GM12878 (cell line): ENCODE data around the gene IDH3B. TPM values are rescaled to one million over a fixed set of nuclear protein-coding genes. Genes with fewer than 3 reads are reported as not detected.

Source experiments
- ATAC-seq: fragments of 200-7000 bp; cut with Tn5 transposase; 3 replicates; pipeline ENCODE4 v1.9.1; 2020; ENCODE audit warnings: mild to moderate bottlenecking, moderate library complexity
- BruUV-seq: library from RNA; stranded (reverse); fragments of 400-500 nt; replicated peaks from 2 replicates; lab custom pipeline; 2021; lab: Mats Ljungman, UMichigan
- CTCF ChIA-PET: fragments of 300-600 bp; sonication (Branson Sonifier 250); formaldehyde crosslinking; extraction: SDS; loops from one replicate; lab custom pipeline; 2021; ENCODE audit warnings: inconsistent platforms; lab: Yijun Ruan, JAX
- POLR2A ChIA-PET: fragments of 350-600 bp; formaldehyde crosslinking; extraction: SDS; loops from one replicate; lab custom pipeline; 2021; ENCODE audit warnings: inconsistent platforms; lab: Charles Lee
- RAD21 ChIA-PET: fragments of 300-600 bp; sonication (Branson Sonifier 250); formaldehyde crosslinking; loops from one replicate; lab custom pipeline; 2023; ENCODE audit warnings: antibody characterized with exemption; ENCODE audit not compliant: unreplicated experiment; lab: Charles Lee
- SMC1A ChIA-PET: fragments of 300-600 bp; sonication (Branson Sonifier 250); formaldehyde crosslinking; loops from one replicate; lab custom pipeline; 2023; ENCODE audit not compliant: unreplicated experiment, uncharacterized antibody; lab: Charles Lee
- DNase-seq: peaks from one replicate; pipeline ENCODE4 v3.0.0-alpha.2; 2011; ENCODE audit warnings: low read depth, low spot score
- FAIRE-seq: peaks from 3 replicates; lab custom pipeline; 2011; peaks lifted over from hg19 to GRCh38; lab: Jason Lieb, UNC
- H2AFZ ChIP-seq: 2 replicates; pipeline ENCODE4 v1.6.0; 2011; ENCODE audit warnings: low read depth, low read length, control low read depth; ENCODE audit not compliant: control insufficient read depth
- H3K27ac ChIP-seq: 2 replicates; pipeline ENCODE4 v1.5.1; 2011; ENCODE audit warnings: control low read depth; ENCODE audit not compliant: control insufficient read depth, insufficient read depth
- H3K27me3 ChIP-seq, 2 experiments: replicated peaks in 1 of 2; 2 replicates each; pipeline versions ENCODE4 v1.6.0 to v1.6.1; 2011; ENCODE audit warnings: low read length in 1 of 2; ENCODE audit not compliant: control insufficient read depth in 2 of 2, insufficient read depth in 2 of 2
- H3K36me3 ChIP-seq, 2 experiments: 2 replicates each; pipeline ENCODE4 v1.5.1; 2011; ENCODE audit warnings: low read length in 1 of 2; ENCODE audit not compliant: control insufficient read depth in 2 of 2, insufficient read depth in 2 of 2
- H3K4me1 ChIP-seq: 2 replicates; pipeline ENCODE4 v1.6.1; 2011; ENCODE audit warnings: mild to moderate bottlenecking, low read length, moderate library complexity, mixed read lengths; ENCODE audit not compliant: control insufficient read depth, insufficient read depth
- H3K4me2 ChIP-seq: 2 replicates; pipeline ENCODE4 v1.6.0; 2011; ENCODE audit warnings: control low read depth; ENCODE audit not compliant: control insufficient read depth, insufficient read depth
- H3K4me3 ChIP-seq: fragments of 200-600 bp; sonication (generic); 2 replicates; pipeline ENCODE4 v1.5.1; 2016
- H3K79me2 ChIP-seq: 2 replicates; pipeline ENCODE4 v1.6.0; 2011; ENCODE audit warnings: low read length; ENCODE audit not compliant: control insufficient read depth, insufficient read depth
- H3K9ac ChIP-seq: 2 replicates; pipeline ENCODE4 v1.8.0; 2011; ENCODE audit warnings: low read length, control low read depth, mixed read lengths; ENCODE audit not compliant: control insufficient read depth, insufficient read depth
- H3K9me3 ChIP-seq: replicated peaks from 3 replicates; pipeline ENCODE4 v1.5.1; 2011; ENCODE audit warnings: mild to moderate bottlenecking, low read length; ENCODE audit not compliant: control insufficient read depth, insufficient read depth
- H4K20me1 ChIP-seq: 2 replicates; pipeline ENCODE4 v1.6.0; 2011; ENCODE audit not compliant: control insufficient read depth, insufficient read depth
- ASH2L ChIP-seq: fragments of 300-600, 200-600 bp; sonication (generic); IDR thresholded peaks from 2 replicates; pipeline ENCODE4 v1.6.1; 2017; ENCODE audit warnings: low read depth, mild to moderate bottlenecking, borderline replicate concordance
- ETV6 ChIP-seq, 2 experiments: fragments of 450-650 bp in 1 of 2; IDR thresholded peaks in 1 of 2; conservative IDR thresholded peaks in 1 of 2; 2 replicates each; pipeline ENCODE4 v1.6.1; 2014; ENCODE audit warnings: antibody characterized with exemption in 1 of 2, borderline replicate concordance in 1 of 2, low read depth in 1 of 2, mild to moderate bottlenecking in 1 of 2, moderate library complexity in 1 of 2
- KLF5 ChIP-seq: fragments of 450-650 bp; IDR thresholded peaks from 2 replicates; pipeline ENCODE4 v1.6.1; 2014; ENCODE audit warnings: mild to moderate bottlenecking; ENCODE audit not compliant: partially characterized antibody
- NBN ChIP-seq: fragments of 450-650 bp; IDR thresholded peaks from 2 replicates; pipeline ENCODE4 v1.6.1; 2016
- RELB ChIP-seq: fragments of 450-650 bp; IDR thresholded peaks from 2 replicates; pipeline ENCODE4 v1.6.1; 2017; ENCODE audit warnings: low read depth, mild to moderate bottlenecking, moderate library complexity
- REST ChIP-seq: IDR thresholded peaks from 2 replicates; pipeline ENCODE4 v1.6.1; 2012; ENCODE audit warnings: mild to moderate bottlenecking, low read depth, low read length
- SPI1 ChIP-seq: IDR thresholded peaks from 2 replicates; pipeline ENCODE4 v1.6.1; 2011; ENCODE audit warnings: low read depth, mild to moderate bottlenecking, low read length, moderate library complexity, borderline replicate concordance; ENCODE audit not compliant: insufficient read depth
- WGBS: methylation state at CpG from one replicate; pipeline ENCODE4 v1.1.6; 2016; ENCODE audit warnings: low lambda C conversion rate; ENCODE audit not compliant: insufficient replicate concordance, insufficient coverage; ENCODE audit errors: missing lambda C conversion rate; 5-methylcytosine and 5-hydroxymethylcytosine counted together
- in situ Hi-C: fragments of 300-500 bp; cut with MboI; formaldehyde crosslinking; loops from 9 replicates; pipeline ENCODE4 v1.14.3; 2018; ENCODE audit warnings: mixed read lengths
- intact Hi-C: fragments of 100-400 bp; cut with micrococcal nuclease; formaldehyde crosslinking; loops from one replicate; pipeline ENCODE4 v1.14.2; 2022; ENCODE audit not compliant: unreplicated experiment
- polyA plus RNA-seq, 11 experiments: library from polyadenylated mRNA; depleted of rRNA in 4 of 11; unstranded in 6 of 11; stranded (reverse) in 5 of 11; fragments of >200 nt; fragmentation: Nextera tagmentation in 4 of 11; fragmentation: Illumina TruSeq in 1 of 11; extraction: Ambion mirVana in 4 of 11; extraction: Trizol in 1 of 11; gene quantifications; 1 replicate in 1 of 11; 2 replicates in 10 of 11; pipeline versions ENCODE4 v1.2.1 to v1.2.3, GENCODE V29; 2011 to 2016; ENCODE audit warnings: inconsistent platforms in 2 of 11, missing spikeins in 2 of 11, low read depth in 1 of 11
- total RNA-seq, 4 experiments: library from RNA; depleted of rRNA in 3 of 4; stranded (reverse); fragments of >200 nt in 3 of 4; fragmentation: Illumina TruSeq in 1 of 4; extraction: Trizol in 1 of 4; gene quantifications; 2 replicates each; pipeline versions ENCODE4 v1.2.1 to v1.2.3, GENCODE V29; 2013 to 2021

The IDH3B gene
- total and polyA plus RNA-seq, 10 of the 15 experiments (the other 5 are each of a cell fraction or from before 2014, with no cell fraction given), result 65.3 to 177 (median 121) TPM

DNA sequence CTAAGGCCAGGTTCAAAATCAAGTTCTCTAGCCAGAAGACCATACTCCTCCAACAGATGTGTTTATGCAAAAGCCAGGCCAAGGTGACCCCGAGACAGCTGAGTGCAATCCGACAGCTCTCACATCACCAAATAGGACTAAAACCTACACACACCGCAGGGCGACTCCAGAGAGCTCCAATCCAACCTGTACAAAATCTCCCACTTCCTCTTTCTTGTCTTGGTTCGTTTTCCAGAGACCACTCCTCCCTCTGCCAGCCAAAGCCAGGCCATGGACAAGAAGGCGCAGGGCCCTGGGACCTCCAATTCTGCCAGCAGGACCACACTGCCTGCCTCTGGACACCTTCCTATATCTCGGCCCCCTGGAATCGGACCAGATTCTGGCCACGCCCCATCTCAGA is 23.1 kb downstream of the IDH3B start:
- no peak for ATAC-seq
- FAIRE-seq, result no peak
- Histone ChIP-seq H3K9ac (no peak overlapping the region), H3K79me2 (no peaks in the 10 kb centered on the region), H3K36me3 (no peaks in the 10 kb centered on the region), H2AFZ (no peak overlapping the region), H3K4me3 (no peak overlapping the region), H3K4me2 (no peak overlapping the region), H3K9me3 (no peaks in the 10 kb centered on the region), H4K20me1 (no peaks in the 10 kb centered on the region), H3K4me1 (no peaks in the 10 kb centered on the region), H3K27ac (no peak overlapping the region), H3K27me3 (no peaks in the 10 kb centered on the region)
- intact Hi-C loops (no loop called here), in situ Hi-C loops (no loop called here)
- ChIA-PET CTCF (interaction anchor here (1.5 kb wide), 1 partner anchor 119 kb away, joined by 4 read pairs; no protein-coding TSS in a partner anchor), RAD21 (interaction anchor here (0.6 kb wide), 1 partner anchor 676 kb away, joined by 3 read pairs; no protein-coding TSS in a partner anchor), SMC1A (no interaction called here), POLR2A (no interaction called here)
- WGBS, result 69% methylated on average over 9 of the region's 9 CpGs
- no TSS peak for BruUV-seq
- DNase-seq, result no peak
- TF ChIP-seq SPI1 (peak; percentile 68; the same call in 1 of the 2 replicates), ETV6 (conservative IDR thresholded peaks at IDR 0.05 in 1 of 2, IDR thresholded peaks at IDR 0.05 in 1 of 2; ENCODE audit: borderline replicate concordance in 1 of 2, low read depth in 1 of 2) (no peak)

GRCh38 chr20:2640260-2640659 is 23.8 kb downstream of the IDH3B start:
- FAIRE-seq (no peak), DNase-seq (no peak), ATAC-seq (no peak)
- TF ChIP-seq KLF5 (no peak), ASH2L (no peak), RELB (no peak), NBN (no peak), REST (no peak)
- Histone ChIP-seq H3K4me1 (no peaks in the 10 kb centered on the region), H3K27ac (no peak overlapping the region), H3K4me2 (no peak overlapping the region), H4K20me1 (no peaks in the 10 kb centered on the region), H3K27me3 (0 out of 4 replicates have a peak, but pooled peaks cover 0 to 1% of the 10 kb centered on the region in 2 experiments), H3K9ac (no peak overlapping the region), H3K4me3 (no peak overlapping the region), H3K9me3 (no peaks in the 10 kb centered on the region), H2AFZ (no peak overlapping the region), H3K36me3 (no peaks in the 10 kb centered on the region), H3K79me2 (no peaks in the 10 kb centered on the region)
- in situ Hi-C loops (no loop called here), intact Hi-C loops (no loop called here)
- ChIA-PET POLR2A (no interaction called here), RAD21 (interaction anchor here (0.6 kb wide), 1 partner anchor 677 kb away, joined by 3 read pairs; no protein-coding TSS in a partner anchor), CTCF (interaction anchor here (0.6 to 1.5 kb wide), 2 partner anchors 118 to 490 kb away, joined by 4 read pairs; no protein-coding TSS in a partner anchor), SMC1A (no interaction called here)
- BruUV-seq, result no TSS peak
- WGBS, result 50% methylated on average over 1 of the region's 1 CpG
